ENCODE data around the gene OSBPL8.

GRCh38 chr12:76366163-76366562 is 193.4 kb downstream of the OSBPL8 start:
- TF ChIP-seq POLR2A (IDR thresholded peaks at IDR 0.05): no peak
- no peak for TF ChIP-seq CTCF (IDR thresholded peaks at IDR 0.05)
- no peak for TF ChIP-seq POLR2AphosphoS5 (IDR thresholded peaks at IDR 0.05)
- TF ChIP-seq EP300 (IDR thresholded peaks at IDR 0.05; ENCODE audit: low read depth): no peak

All from transverse colon (tissue), 4 donors.